SH-SY5Y (cell line): Measurements from ENCODE around the gene DYNC2LI1.

Experiments used
- GATA2 ChIP-seq: IDR thresholded peaks from 2 replicates; pipeline ENCODE4 v1.6.1; 2011; ENCODE audit warnings: mild to moderate bottlenecking, low read depth, low read length
- GATA3 ChIP-seq: IDR thresholded peaks from 2 replicates; pipeline ENCODE4 v1.6.1; 2011; ENCODE audit warnings: low read depth, mild to moderate bottlenecking, low read length, moderate library complexity

DYNC2LI1 gene

DNA sequence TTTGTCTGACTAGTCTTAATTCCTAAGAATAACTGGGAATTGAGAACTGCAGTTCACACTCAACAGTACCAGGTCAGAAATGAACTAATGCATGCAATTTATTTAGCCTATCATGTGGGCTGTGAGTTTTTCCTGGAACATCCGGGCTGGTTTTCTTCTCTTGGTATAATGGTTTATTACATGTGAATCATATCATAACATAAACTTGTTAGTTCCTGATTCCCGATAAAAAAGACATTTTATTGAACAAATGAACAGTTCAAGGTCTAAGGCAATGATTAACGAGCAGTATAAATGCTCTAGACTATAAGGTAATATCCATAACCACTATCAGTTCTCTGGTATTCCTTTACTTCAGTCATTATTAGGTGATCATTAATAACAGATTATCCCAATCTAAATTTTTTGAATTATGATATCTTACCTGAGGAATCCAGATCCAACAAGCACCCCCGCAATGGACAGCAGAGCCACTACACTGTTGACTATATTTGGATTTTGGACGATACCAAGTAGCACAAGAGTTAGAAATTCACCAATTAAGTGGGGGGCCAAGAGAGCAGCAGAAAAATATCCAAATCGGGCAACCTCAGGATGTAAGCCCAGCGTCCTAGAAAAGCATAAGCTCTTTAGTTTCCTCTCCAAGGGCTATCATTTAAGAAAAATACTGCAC is 45.8 kb downstream of the DYNC2LI1 start:
- TF ChIP-seq GATA3 (no peak), GATA2 (no peak)

DNA sequence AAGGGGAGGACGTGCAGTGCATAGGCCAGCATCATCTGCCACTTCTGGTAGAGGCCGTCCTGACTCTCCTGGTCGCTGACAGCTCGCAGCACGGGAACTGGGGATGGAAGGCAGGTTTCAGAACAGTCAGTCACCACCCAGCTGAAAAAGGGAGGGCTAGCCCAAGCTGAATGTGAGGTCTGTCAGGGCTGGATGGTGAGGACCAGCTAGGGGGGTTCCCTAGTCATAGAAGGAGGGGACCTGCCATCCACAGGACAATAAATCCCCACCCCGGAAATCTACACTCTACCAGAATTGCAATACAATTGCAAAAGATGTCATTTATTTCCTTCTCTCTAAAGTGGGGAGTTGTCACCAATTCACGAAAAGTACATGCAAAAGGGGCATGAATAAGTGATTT is 49.0 kb downstream of the DYNC2LI1 start:
- TF ChIP-seq GATA3: no peak
- TF ChIP-seq GATA2: no peak

DNA sequence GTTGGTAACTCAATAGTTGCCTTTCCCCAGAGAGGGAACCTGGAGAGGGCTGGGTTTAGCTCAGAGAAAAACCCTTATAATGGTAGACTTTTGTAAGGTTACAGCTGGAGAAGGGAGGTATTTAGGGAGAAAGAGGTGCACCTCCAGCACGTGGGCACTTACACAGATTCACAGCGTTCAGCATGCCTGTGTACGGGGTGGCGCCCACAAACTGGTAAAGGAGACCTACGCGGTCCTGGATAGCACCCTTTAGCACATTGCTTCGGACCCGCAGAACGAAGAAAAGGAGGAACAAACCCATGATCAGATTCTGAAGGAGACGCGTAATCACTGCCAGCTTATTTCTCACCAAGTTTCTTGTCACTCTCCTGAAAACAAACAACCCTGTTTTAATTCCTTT is 49.9 kb downstream of the DYNC2LI1 start:
- TF ChIP-seq GATA2: no peak
- TF ChIP-seq GATA3: no peak

DNA sequence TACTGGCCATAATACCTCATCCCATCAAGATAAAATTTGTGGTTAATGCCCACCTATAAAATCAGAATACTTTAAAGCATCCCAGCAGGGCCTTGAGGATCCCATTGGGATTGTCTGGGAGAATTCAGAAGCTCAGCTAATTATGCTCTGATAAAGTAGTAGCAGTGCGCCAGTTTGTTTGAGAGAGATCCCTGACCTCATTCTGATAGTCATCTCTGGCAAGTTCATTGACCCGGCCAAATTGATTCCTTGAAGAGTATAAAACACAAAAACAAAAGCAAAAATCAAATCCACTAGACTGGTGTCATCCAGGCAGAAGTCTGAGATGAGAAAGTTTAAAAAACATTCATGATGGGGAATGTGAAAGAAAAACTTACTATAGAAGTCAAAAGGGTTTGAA is 50.7 kb downstream of the DYNC2LI1 start:
- TF ChIP-seq GATA2 (no peak), GATA3 (no peak)

GRCh38 chr2:43824951-43825493 is 51.2 kb downstream of the DYNC2LI1 start:
- TF ChIP-seq GATA3 (no peak), GATA2 (no peak)

DNA sequence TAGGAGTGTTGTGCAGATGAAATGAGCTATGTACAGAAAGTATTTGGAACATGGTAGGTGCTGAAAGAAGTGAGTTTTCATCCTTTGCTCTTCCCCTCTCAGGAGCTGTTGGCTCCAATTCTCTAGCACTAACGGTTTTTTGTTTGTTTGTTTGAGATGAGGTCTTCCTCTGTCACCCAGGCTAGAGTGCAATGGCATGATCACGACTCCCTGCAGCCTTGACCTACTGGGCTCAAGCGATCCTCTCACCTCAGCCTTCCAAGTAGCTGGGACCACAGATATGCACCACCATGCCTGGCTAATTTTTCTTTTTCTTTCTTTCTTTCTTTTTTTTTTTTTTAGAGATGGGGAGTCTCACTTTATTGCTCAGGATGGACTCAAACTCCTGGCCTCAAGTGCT is 52.0 kb downstream of the DYNC2LI1 start:
- no peak for TF ChIP-seq GATA3
- TF ChIP-seq GATA2: no peak

- TF ChIP-seq GATA3 (no peak), GATA2 (no peak)
Measured at GRCh38 chr2:43826305-43827250, 52.7 kb downstream of the DYNC2LI1 start.

DNA sequence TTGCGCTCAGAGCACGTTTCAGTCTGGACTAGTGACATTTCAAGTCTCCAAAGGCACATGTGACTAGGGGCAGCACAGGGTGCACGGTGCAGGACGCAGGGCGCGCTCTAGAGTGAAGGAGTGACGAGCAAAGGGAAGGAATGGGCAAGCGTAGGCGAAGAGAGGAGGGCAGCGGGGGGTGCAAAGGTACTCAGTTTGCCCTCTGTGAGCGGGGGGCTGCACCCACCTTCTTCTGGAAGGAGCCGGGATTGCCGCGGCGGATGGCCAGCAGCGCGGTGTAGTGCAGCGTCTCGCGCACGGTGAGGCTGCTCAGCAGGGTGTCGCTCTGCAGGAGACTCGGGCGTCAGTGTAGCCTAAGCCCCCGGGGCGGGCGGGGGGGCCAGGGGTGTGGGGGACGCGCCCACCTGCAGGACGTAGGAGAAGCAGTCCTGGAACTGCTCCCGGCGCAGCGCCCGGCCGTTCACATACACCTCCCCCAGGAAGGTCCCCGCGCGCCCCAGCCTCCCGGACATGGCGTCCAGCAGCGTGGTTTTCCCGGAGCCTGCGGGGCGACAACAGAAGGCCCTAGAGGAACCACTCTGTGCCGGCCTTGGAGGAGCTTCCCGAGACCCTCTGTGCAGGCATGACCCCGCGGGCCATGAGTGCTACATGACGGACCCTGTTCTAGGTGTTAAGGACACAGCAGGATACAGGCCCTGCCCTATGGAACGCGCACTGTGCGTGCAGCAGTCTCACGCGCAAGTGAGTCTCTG is 57.9 kb downstream of the DYNC2LI1 start:
- TF ChIP-seq GATA3 (no peak), GATA2 (no peak)

- no peak for TF ChIP-seq GATA2
- TF ChIP-seq GATA3: no peak
Measured at GRCh38 chr2:43832457-43832856, 58.6 kb downstream of the DYNC2LI1 start.

DNA sequence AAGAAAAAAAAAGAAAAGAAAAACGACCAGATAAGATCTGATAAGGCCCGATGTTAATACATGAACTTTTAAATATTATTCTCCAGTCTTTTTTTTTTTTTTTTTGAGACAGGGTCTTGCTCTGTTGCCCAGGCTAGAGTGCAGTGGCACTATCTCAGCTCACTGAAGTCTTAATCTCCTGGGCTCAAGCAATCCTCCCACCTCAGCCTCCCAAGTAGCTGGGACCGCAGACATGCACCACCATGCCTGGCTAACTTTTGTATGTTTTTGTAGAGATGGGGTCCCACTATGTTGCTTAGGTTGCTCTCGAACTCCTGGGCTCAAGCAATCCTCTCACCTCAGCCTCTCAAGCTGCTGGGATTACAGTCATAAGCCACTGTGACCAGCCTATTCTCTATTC is 63.2 kb downstream of the DYNC2LI1 start:
- TF ChIP-seq GATA2 (no peak), GATA3 (no peak)

- TF ChIP-seq GATA3 (no peak), GATA2 (no peak)
Measured at GRCh38 chr2:43837831-43838559, 64.2 kb downstream of the DYNC2LI1 start.

- no peak for TF ChIP-seq GATA2
- no peak for TF ChIP-seq GATA3
Measured at GRCh38 chr2:43838560-43839267, 64.9 kb downstream of the DYNC2LI1 start, which contains the start of the genes ABCG5 and ABCG8. TSS of gene ABCG5 (minus strand) at chr2:43838839. CDS start at chr2:43838679, 160 bp downstream. TSS of gene ABCG8 (plus strand) at chr2:43838971. CDS start at chr2:43839054, 83 bp downstream.

DNA sequence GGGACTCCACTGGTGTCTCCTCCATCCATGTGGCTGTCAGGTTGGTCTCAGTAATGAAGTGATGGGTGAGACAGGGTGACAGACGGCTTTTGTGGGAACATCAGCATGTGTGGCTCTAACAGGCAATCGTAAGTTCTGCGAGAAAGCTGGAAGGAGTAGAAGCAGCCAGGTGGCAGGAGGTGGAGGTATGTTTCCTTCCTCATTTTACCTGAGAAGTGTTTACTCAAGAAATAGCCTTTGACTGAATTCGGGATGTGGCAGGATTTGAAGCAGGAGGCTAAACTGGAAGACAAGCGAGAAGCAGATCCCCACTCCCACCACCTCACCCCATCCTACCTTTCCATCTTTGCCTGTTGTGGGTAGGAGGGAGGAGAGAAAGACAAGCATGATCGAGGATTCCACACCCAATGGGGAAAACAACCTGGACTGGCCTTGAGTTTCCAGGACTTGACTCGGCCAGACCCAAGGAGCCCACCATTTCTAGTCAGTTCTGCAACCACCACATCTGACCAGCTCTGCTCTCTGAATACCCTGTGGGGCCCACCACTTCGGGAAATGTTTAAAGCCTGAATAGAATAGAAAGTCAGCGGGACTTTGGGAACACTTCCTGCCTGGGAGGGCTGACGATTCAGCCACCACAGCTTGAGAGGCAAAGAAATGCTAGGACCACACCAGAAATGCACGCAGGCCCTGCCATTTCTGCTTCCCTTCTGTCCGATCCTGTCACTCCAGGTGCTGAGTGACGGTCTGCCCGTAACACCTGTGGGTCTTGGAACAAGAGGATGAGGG is 66.1 kb downstream of the DYNC2LI1 start:
- no peak for TF ChIP-seq GATA2
- TF ChIP-seq GATA3: no peak
